Immature natural killer cell (primary cell): ENCODE data around the gene KLHL30. TPM values are rescaled to one million over a fixed set of nuclear protein-coding genes. Genes with fewer than 3 reads are reported as not detected.
"Not testable (repeated sequence)": the region's sequence is repeated elsewhere in the genome, so short reads cannot be mapped to it uniquely, and the experiment has no call there.

ENCODE experiments used
- DNase-seq, 3 donors: peaks; one replicate each; pipeline ENCODE4 v3.0.0; 2022; ENCODE audit warnings: mixed read lengths in 1 of 3
- H3K27ac Mint-ChIP-seq, 6 donors: one replicate each; pipeline ENCODE4 v1.8.0; 2020; ENCODE audit warnings: mixed read lengths in 6 of 6, mild to moderate bottlenecking in 5 of 6, inconsistent platforms in 4 of 6, moderate library complexity in 3 of 6
- H3K27me3 Mint-ChIP-seq, 3 donors: one replicate each; pipeline ENCODE4 v1.8.0; 2020 to 2021; ENCODE audit warnings: low read depth in 3 of 3, mild to moderate bottlenecking in 3 of 3, mixed read lengths in 3 of 3, moderate library complexity in 3 of 3, inconsistent platforms in 1 of 3
- H3K36me3 Mint-ChIP-seq, 3 donors: one replicate each; pipeline ENCODE4 v1.8.0; 2020; ENCODE audit warnings: mixed read lengths in 3 of 3, inconsistent platforms in 2 of 3, mild to moderate bottlenecking in 2 of 3
- H3K4me1 Mint-ChIP-seq, 2 donors: one replicate each; pipeline ENCODE4 v1.8.0; 2020; ENCODE audit warnings: inconsistent platforms in 2 of 2, mild to moderate bottlenecking in 2 of 2, mixed read lengths in 2 of 2, moderate library complexity in 1 of 2
- H3K4me3 Mint-ChIP-seq, 5 donors: one replicate each; pipeline ENCODE4 v1.8.0; 2020; ENCODE audit warnings: mild to moderate bottlenecking in 5 of 5, mixed read lengths in 5 of 5, inconsistent platforms in 3 of 5, moderate library complexity in 3 of 5
- H3K9me3 Mint-ChIP-seq, 6 donors: one replicate each; pipeline ENCODE4 v1.8.0; 2020; ENCODE audit warnings: mild to moderate bottlenecking in 6 of 6, mixed read lengths in 6 of 6, inconsistent platforms in 4 of 6, moderate library complexity in 3 of 6
- polyA plus RNA-seq, 3 donors: library from polyadenylated mRNA; unstranded; fragments of 300-500 nt; fragmentation: Illumina TruSeq; gene quantifications; one replicate each; pipeline ENCODE4 v1.2.3, GENCODE V29; 2021

The KLHL30 gene
- polyA plus RNA-seq, 3 donors from 2014 or later = not detected

DNA sequence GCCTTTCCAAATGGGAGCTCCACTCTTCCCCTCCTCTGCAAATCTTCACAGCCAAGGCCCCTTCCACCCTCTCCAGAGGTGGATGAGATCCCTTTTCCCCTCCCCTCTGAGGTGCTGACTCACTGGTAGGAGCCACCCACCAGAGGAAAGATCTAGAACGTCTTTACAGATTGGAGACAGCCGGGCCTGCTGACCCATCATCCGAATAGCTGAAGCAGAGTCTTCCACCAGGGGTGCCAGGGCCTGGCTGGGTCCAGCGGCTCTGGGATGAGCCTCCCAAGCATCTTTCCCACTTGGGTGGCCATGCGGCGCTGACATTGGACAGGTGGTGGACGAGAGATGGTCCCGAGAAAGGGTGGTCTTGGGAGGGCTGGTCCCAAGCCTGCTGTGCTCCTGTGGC, 29.3 kb downstream of the KLHL30 start:
- peaks cover 5 to 15% (median 7%) of the 10 kb centered on the region in 3 donors for H3K27me3 Mint-ChIP-seq
- H3K9me3 Mint-ChIP-seq = no peaks in the 10 kb centered on the region
- H3K4me3 Mint-ChIP-seq = no peak overlapping the region
- peak overlapping the region in 2 of 6 donors; percentile 45 to 46 for H3K27ac Mint-ChIP-seq
- DNase-seq = no peak
- H3K4me1 Mint-ChIP-seq = peaks cover 49 to 60% of the 10 kb centered on the region in 2 donors
- peaks cover 11 to 27% (median 16%) of the 10 kb centered on the region in 3 donors for H3K36me3 Mint-ChIP-seq

- H3K4me3 Mint-ChIP-seq = peak overlapping the region in 3 of 5 donors; percentile 27 to 66 (median 38)
Measured at GRCh38 chr2:238168196-238169047, 30.0 kb downstream of the KLHL30 start.

DNA sequence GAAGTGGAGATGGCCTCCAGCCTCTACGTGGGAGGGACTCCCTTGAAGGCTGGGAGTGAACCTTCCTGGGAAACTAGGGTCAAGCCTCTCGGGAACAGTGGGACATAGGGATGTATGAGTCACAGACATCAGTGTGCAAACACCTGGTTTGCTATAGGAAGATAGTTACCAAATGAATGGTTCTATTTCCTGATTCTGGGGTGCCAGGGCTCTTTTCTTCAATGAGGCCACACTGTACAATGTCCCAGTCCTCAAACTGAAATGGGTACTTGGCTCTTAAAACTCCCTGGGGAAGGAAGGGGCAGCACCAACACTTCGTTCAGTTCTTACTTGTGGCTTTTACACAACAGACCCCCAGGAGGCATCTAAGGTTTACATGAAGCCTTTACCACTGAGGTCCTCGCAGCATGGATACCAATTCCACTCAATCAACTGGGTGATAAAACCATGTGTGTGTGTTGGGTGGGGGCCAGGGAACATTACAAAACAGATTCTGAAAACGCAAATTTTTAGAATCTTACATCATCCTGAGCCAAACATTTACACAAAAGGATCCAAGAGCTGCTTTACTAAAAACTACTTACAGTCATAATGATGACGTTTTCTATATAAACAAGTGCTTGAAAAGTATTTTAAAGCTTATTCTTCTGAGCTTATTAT, 30.7 kb downstream of the KLHL30 start:
- Mint-ChIP-seq H3K27me3 (peaks cover 7 to 21% (median 10%) of the 10 kb centered on the region in 3 donors), H3K4me3 (peak overlapping the region in 3 of 5 donors; percentile 27 to 66 (median 62)), H3K36me3 (peaks cover 20 to 32% (median 21%) of the 10 kb centered on the region in 3 donors), H3K4me1 (peaks cover 64 to 72% of the 10 kb centered on the region in 2 donors), H3K27ac (peak overlapping the region in 5 of 6 donors; percentile 14 to 88 (median 84)), H3K9me3 (no peaks in the 10 kb centered on the region)
- no peak for DNase-seq

More at GRCh38 chr2:238168196-238169047, 30.0 kb downstream of the KLHL30 start:
- no peak for DNase-seq
- Mint-ChIP-seq H3K27ac (peak overlapping the region in 4 of 6 donors; percentile 74 to 88 (median 84)), H3K9me3 (no peaks in the 10 kb centered on the region), H3K4me1 (peaks cover 56 to 64% of the 10 kb centered on the region in 2 donors), H3K36me3 (peaks cover 17 to 32% (median 21%) of the 10 kb centered on the region in 3 donors), H3K27me3 (peaks cover 7 to 19% (median 10%) of the 10 kb centered on the region in 3 donors)

DNA sequence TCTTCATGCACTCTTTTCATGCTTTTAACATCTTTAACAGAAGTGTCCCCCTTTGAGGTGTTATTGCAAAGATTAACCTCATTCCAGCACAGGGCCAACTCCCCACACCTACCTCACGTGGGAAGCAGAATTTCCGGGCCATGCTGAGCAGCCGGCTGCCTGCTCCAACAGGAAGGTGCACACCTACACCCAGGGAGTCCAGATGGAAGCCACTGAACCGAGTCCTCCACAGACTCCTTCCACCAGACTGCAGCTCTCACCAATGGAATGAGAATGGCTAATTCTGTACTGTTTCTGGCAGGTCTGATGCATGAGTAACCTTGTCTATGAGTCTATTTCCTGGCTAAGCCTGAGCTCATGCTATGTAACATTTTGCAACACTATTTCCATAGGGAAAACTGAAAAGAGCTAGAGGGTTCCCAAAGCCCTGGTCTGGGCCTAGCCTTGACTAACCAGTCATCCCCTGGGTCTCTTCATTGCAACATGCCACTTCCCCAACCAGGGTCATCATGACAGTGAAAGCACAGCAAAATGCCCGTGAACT, 31.3 kb downstream of the KLHL30 start:
- Mint-ChIP-seq H3K9me3 (no peaks in the 10 kb centered on the region), H3K4me1 (peaks cover 68 to 74% of the 10 kb centered on the region in 2 donors), H3K27me3 (peaks cover 5 to 19% (median 10%) of the 10 kb centered on the region in 3 donors), H3K36me3 (peaks cover 20 to 32% (median 21%) of the 10 kb centered on the region in 3 donors), H3K27ac (peak overlapping the region in 5 of 6 donors; percentile 62 to 88 (median 84)), H3K4me3 (peak overlapping the region in 3 of 5 donors; percentile 54 to 66 (median 62))
- DNase-seq = no peak

DNA sequence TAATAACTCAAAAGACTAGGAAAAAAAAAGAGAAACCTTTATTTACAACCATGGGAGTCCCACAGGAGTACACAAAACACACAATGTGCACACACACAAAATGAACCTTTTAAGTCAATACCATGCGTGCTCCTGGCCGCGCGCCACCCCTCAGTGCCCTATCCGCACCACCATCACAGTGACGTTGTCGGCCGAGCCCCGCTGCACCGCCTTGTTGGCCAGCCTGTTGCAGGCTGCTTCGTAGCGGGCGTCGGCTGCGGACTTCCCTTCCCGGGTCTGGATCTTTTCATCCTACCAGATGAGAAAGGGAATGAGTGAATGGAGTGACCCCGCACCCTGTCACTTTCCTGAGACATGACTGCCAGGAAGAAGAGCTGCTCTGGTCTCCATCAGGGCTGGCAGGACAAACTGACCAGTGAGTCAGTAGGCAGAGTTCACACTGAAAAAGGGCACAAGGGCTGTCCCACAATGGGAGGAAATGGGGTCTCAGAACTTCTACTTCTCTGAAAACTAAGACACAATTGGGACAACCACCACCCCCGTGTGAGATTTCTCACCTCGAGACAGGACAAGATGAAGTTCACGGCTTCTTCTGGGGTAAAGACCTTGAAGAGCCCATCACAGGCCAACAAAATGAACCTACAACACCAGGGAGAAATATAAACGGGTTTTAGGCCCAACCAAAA, 32.1 kb downstream of the KLHL30 start:
- peaks cover 20 to 32% (median 21%) of the 10 kb centered on the region in 3 donors for H3K36me3 Mint-ChIP-seq
- H3K27ac Mint-ChIP-seq = peak overlapping the region in 5 of 6 donors; percentile 62 to 88 (median 84)
- peaks cover 65 to 73% of the 10 kb centered on the region in 2 donors for H3K4me1 Mint-ChIP-seq
- H3K27me3 Mint-ChIP-seq = peaks cover 2 to 16% (median 7%) of the 10 kb centered on the region in 3 donors
- no peaks in the 10 kb centered on the region for H3K9me3 Mint-ChIP-seq
- peak in 2 of 3 donors; percentile 21 to 32 for DNase-seq
- peak overlapping the region in 4 of 5 donors; percentile 21 to 70 (median 52) for H3K4me3 Mint-ChIP-seq

GRCh38 chr2:238171072-238171431, 32.6 kb downstream of the KLHL30 start:
- Mint-ChIP-seq H3K4me1 (peaks cover 65 to 73% of the 10 kb centered on the region in 2 donors), H3K36me3 (peaks cover 20 to 35% (median 21%) of the 10 kb centered on the region in 3 donors), H3K4me3 (peak overlapping the region in 3 of 5 donors; percentile 21 to 70 (median 49)), H3K27me3 (peaks cover 2 to 16% (median 7%) of the 10 kb centered on the region in 3 donors), H3K27ac (peak overlapping the region in 4 of 6 donors; percentile 46 to 88 (median 79))
- not testable (repeated sequence) for H3K9me3 Mint-ChIP-seq, DNase-seq

GRCh38 chr2:238171575-238172187, 33.2 kb downstream of the KLHL30 start:
- Mint-ChIP-seq H3K4me3 (peak overlapping the region in 4 of 5 donors; percentile 27 to 73 (median 52)), H3K4me1 (peaks cover 71 to 75% of the 10 kb centered on the region in 2 donors), H3K9me3 (no peaks in the 10 kb centered on the region), H3K27ac (peak overlapping the region in 5 of 6 donors; percentile 65 to 88 (median 83)), H3K36me3 (peaks cover 21 to 35% (median 24%) of the 10 kb centered on the region in 3 donors), H3K27me3 (peaks cover 2 to 16% (median 7%) of the 10 kb centered on the region in 3 donors)
- no peak for DNase-seq

DNA sequence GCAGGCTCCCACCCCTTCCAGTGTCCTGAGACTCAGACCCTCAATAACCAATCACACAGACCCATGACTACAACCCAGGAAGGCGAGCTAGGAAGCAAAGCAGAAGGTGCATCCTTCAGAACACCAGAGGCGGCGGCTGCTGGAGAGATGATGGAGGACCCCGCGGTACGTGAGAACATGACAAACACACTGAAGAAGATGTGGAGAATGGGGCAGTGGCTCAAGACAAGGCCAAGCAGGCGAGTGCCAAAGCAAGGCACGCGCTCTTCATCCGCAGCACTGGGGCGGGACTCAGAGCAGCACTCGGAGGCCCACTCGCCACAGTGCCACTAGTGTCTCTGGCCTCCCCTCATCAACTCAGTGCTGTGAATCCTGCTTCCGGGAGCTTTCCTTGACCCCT, 34.0 kb downstream of the KLHL30 start:
- Mint-ChIP-seq H3K27me3 (peaks cover 2 to 16% (median 7%) of the 10 kb centered on the region in 3 donors), H3K9me3 (no peaks in the 10 kb centered on the region), H3K27ac (peak overlapping the region; percentile 30 to 88 (median 84)), H3K36me3 (peaks cover 27 to 41% (median 30%) of the 10 kb centered on the region in 3 donors), H3K4me1 (peaks cover 79 to 80% of the 10 kb centered on the region in 2 donors), H3K4me3 (peak overlapping the region in 3 of 5 donors; percentile 15 to 73 (median 60))
- DNase-seq = no peak

GRCh38 chr2:238173692-238174091, 35.2 kb downstream of the KLHL30 start:
- Mint-ChIP-seq H3K27me3 (peaks cover 2 to 16% (median 7%) of the 10 kb centered on the region in 3 donors), H3K36me3 (peaks cover 27 to 45% (median 32%) of the 10 kb centered on the region in 3 donors), H3K4me1 (peaks cover 70 to 76% of the 10 kb centered on the region in 2 donors), H3K4me3 (peak overlapping the region in 2 of 5 donors; percentile 51 to 60), H3K27ac (peak overlapping the region in 4 of 6 donors; percentile 84 to 88 (median 86)), H3K9me3 (no peaks in the 10 kb centered on the region)
- no peak for DNase-seq

GRCh38 chr2:238174291-238174690, 35.8 kb downstream of the KLHL30 start:
- H3K36me3 Mint-ChIP-seq = peaks cover 32 to 50% (median 38%) of the 10 kb centered on the region in 3 donors
- H3K9me3 Mint-ChIP-seq = no peaks in the 10 kb centered on the region

DNA sequence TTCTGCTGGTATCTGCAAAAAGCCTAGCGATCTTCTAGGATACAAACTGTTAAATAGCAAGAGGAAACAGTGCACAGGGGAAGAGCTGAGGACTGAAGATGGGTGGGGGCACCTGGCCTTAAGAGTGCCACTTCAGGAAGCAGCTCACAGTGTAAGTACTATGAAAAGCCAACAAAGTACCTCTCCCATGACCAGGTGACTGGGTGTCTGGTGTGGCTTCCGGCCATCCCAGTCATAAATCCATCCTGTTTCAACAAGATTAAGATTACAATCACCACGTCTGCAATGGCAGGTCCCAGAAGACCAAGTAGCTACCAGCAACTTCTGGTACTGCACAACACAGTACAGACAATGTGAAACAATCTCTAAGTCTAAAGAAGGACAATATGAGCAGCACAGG, 36.2 kb downstream of the KLHL30 start:
- no peak for DNase-seq
- Mint-ChIP-seq H3K27ac (peak overlapping the region in 3 of 6 donors; percentile 48 to 88 (median 88)), H3K27me3 (peaks cover 2 to 16% (median 3%) of the 10 kb centered on the region in 3 donors), H3K36me3 (peaks cover 34 to 51% (median 40%) of the 10 kb centered on the region in 3 donors), H3K9me3 (no peaks in the 10 kb centered on the region), H3K4me3 (no peak overlapping the region), H3K4me1 (peaks cover 62 to 66% of the 10 kb centered on the region in 2 donors)

More at GRCh38 chr2:238174291-238174690, 35.8 kb downstream of the KLHL30 start:
- DNase-seq = no peak
- peaks cover 2 to 16% (median 5%) of the 10 kb centered on the region in 3 donors for H3K27me3 Mint-ChIP-seq
- H3K4me3 Mint-ChIP-seq = peak overlapping the region in 1 of 5 donors; percentile 8
- peaks cover 66 to 70% of the 10 kb centered on the region in 2 donors for H3K4me1 Mint-ChIP-seq
- peak overlapping the region in 2 of 6 donors; percentile 88 for H3K27ac Mint-ChIP-seq

GRCh38 chr2:238176613-238177012, 38.1 kb downstream of the KLHL30 start:
- peaks cover 49 to 50% of the 10 kb centered on the region in 2 donors for H3K4me1 Mint-ChIP-seq
- no peaks in the 10 kb centered on the region for H3K9me3 Mint-ChIP-seq
- H3K27me3 Mint-ChIP-seq = peaks cover 2 to 11% (median 3%) of the 10 kb centered on the region in 3 donors
- peaks cover 39 to 55% (median 39%) of the 10 kb centered on the region in 3 donors for H3K36me3 Mint-ChIP-seq
- DNase-seq = no peak
- no peak overlapping the region for H3K4me3 Mint-ChIP-seq
- peak overlapping the region; percentile 5 to 88 (median 66) for H3K27ac Mint-ChIP-seq
